Transverse colon (tissue), 4 donors: ENCODE data around the gene AATK.

Source experiments
- EP300 ChIP-seq: sonication (generic); formaldehyde crosslinking; IDR thresholded peaks from one replicate; pipeline ENCODE4 v1.6.1; 2017; ENCODE audit warnings: antibody characterized with exemption, low read depth
- POLR2A ChIP-seq: fragments of 450-650 bp; IDR thresholded peaks from one replicate; pipeline ENCODE4 v1.6.1; 2016; ENCODE audit warnings: antibody characterized with exemption, mild to moderate bottlenecking, moderate library complexity
- POLR2AphosphoS5 ChIP-seq, 3 donors: sonication (generic); formaldehyde crosslinking; IDR thresholded peaks; one replicate each; pipeline ENCODE4 v1.6.1; 2016; ENCODE audit warnings: antibody characterized with exemption in 3 of 3
- TF ChIP-seq, protein P1 (sequence below), 5 experiments: fragments of 200-600 bp in 3 of 5; fragments of 450-650 bp in 2 of 5; sonication (generic) in 3 of 5; IDR thresholded peaks; 1 replicate in 2 of 5; 2 replicates in 3 of 5; pipeline ENCODE4 v1.5.1; 2016 to 2017; ENCODE audit warnings: antibody characterized with exemption in 5 of 5, inconsistent platforms in 3 of 5, mild to moderate bottlenecking in 2 of 5, moderate library complexity in 1 of 5

DNA sequence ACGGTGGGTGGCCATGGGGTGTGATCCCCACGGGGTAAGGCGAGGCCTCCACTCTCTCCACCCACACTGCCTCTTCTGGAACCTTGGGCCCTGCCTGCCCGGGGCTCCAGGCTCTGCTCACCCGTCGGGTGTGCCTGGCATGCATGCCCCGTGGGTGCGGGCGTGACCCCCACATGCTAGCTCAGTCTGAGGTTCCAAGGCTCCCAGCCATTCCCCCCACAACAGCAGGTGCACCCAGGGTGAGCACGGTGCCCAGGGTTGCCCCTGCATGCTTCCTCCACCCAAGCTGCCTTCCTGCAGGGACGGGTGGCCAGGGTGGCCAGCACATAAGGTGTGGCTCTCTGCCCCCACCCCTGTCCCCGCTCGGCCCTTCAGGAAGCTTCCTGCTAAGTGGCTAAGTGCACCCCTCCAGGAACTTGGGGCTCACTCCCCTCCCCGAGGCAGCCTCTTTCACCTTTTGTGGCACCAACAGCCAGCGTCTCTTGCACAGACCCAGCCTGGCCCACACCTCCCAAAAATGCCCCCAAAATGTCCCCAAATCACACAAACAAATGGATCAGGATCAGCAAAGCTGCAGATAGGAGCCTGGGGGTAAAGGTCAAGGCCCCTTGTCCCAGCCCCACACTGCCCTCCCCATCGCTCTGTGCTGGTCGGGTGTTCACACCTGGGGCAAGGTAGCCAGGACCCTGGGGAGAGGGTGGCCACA, 22.2 kb downstream of the AATK start:
- TF ChIP-seq, protein P1, sequence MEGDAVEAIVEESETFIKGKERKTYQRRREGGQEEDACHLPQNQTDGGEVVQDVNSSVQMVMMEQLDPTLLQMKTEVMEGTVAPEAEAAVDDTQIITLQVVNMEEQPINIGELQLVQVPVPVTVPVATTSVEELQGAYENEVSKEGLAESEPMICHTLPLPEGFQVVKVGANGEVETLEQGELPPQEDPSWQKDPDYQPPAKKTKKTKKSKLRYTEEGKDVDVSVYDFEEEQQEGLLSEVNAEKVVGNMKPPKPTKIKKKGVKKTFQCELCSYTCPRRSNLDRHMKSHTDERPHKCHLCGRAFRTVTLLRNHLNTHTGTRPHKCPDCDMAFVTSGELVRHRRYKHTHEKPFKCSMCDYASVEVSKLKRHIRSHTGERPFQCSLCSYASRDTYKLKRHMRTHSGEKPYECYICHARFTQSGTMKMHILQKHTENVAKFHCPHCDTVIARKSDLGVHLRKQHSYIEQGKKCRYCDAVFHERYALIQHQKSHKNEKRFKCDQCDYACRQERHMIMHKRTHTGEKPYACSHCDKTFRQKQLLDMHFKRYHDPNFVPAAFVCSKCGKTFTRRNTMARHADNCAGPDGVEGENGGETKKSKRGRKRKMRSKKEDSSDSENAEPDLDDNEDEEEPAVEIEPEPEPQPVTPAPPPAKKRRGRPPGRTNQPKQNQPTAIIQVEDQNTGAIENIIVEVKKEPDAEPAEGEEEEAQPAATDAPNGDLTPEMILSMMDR (IDR thresholded peaks at IDR 0.05), result no peak
- TF ChIP-seq EP300 (no peak), POLR2A (no peak), POLR2AphosphoS5 (IDR thresholded peaks at IDR 0.05) (no peak)
